ENCODE data around the gene ARSI.
"Not testable (repeated sequence)": the region's sequence is repeated elsewhere in the genome, so short reads cannot be mapped to it uniquely, and the experiment has no call there.

Gene ARSI

DNA sequence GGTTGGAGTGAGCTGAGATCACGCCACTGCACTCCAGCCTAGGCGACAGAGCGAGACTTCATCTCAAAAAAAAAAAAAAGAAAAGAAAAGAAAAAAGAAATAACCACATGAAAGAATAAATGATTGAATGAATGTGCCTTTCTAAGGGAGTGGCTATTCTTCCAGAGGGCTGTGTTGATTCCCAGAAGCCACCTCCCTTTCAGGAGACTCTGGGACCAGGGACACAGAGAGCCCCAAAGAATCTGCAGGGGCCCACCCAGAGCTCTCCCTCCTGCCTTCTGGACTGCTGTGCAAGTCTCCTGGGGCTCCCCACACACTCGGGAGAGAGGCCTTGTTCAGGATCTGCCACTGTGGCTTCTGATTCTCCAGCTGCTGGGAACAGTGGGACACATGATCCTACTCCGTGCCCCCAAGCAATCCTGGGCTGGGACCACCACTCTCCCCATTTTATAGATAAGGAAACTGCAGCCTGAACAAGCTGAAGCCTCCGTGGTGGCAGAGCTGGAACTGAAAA lies 36.8 kb downstream of the ARSI start:
- no peak for DNase-seq (ENCODE audit: low read depth in 3 of 3)

DNA sequence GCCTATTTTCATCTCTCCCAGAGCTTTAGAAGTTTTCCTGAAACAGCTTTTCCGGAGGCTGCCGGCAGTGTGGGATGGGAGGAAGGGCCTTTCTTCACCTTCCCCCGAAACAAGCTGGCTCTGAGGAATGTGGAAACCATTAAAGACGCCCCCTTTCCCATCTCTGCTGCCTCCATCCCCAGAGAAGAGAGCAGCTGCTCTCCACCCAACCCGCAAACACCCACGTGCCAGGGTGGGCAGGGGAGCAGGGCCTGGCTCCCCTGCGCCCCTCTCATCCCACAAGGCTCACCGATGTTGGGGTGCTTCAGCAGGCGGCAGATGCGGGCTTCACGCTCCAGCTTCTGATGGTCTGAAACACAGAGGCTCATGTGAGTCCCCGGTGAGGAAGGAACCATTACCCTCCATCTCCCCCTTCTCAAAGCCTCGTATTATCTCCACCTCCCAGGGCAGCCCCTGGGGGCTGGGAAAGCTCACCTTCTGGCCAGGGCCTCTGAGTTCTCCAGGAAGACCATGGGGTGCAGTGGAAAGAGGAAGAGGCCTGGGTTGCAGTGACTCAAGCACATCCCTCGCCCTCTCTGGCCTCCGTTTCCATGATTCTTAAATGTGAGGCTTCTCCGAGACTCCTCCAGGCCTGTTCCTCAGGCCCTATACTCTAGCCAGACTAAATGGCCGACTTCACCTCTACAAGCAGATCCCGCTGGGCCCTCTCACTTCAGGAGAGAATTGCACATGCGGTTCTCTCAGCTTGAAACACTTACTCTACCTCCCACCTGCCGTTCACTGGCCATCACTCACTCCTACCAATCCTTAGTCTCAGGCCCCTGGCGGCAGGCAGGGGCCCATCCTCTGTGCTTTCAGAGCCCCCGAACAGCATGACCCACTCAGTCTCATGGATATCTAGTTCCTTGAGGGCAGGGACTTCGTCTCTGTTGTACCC lies 37.8 kb downstream of the ARSI start:
- no peak for DNase-seq (ENCODE audit: low read depth in 3 of 3)

DNA sequence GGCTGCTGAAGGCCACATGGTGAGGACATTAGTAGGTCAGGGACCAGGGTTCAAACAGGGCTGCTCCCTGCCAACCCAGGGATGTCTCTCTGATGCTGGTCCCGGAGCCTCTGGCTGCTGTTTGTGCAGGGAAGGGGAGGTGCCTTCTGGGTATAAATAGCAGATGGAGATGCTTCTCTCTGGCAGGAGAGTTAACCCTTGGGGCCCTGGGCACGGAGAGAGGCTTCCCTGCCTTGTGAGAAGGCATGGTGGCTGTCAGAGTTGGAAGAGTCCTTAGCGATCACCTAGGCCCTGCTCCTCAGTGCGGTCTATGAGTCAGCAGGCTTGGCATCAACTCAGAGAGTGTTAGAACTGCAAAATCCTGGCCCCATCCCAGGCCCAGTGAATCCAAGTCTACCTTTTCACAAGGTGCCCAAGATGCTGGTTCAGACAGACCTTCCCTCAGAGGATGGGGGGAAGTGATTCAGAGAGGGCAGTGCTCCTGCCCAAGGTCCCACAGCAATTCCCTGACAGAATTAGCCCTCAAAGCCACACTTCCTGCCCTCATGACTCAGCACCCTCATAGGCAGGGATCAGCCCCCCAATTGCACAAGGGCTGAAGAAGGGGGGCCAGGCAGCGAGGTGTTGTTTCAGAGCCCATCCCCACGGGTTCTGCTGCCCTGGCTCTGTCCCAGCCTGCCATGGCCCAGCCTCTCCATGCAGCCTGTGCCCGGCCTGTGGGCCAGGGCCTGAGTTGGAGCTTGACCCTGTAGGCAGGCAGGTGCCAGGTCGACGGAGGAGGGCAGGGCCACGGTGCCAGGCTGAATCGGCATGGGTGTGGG lies 38.7 kb downstream of the ARSI start:
- DNase-seq (ENCODE audit: low read depth in 3 of 3): no peak

DNA sequence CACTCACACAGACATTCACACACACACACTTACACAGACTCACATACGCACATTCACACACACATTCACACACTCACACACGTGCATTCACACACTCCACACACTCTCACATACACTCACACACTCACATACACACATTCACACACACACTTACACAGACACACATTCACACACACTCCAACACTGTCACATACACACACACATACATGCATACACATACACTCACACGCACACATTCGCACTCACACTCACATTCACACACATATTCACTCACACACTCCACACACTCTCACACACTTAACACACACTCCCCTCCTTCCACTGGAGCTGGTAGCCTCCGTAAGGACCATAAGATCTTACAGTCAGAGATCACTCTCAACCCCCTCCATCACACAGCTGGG lies 39.3 kb downstream of the ARSI start:
- no peak for DNase-seq (ENCODE audit: low read depth in 3 of 3)

DNA sequence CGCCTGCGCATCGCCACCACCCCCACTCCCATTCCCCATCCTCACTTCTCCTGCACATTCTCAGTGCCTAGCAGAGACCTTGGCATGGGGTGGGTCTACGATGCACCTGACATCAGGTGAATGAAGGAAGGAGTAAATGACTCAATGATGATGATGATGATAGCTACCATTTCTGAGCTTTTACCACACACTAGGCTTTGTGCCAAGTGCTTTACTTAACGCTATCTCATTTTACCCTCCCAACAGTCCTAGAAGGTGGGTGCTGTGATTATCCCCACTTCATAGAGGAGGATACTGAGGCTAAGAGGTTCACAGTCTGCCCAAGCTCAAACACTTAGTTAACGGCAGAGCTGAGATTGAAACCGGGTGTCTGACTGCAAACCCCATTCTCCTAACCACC lies 40.2 kb downstream of the ARSI start:
- no peak for DNase-seq (ENCODE audit: low read depth in 3 of 3)

DNA sequence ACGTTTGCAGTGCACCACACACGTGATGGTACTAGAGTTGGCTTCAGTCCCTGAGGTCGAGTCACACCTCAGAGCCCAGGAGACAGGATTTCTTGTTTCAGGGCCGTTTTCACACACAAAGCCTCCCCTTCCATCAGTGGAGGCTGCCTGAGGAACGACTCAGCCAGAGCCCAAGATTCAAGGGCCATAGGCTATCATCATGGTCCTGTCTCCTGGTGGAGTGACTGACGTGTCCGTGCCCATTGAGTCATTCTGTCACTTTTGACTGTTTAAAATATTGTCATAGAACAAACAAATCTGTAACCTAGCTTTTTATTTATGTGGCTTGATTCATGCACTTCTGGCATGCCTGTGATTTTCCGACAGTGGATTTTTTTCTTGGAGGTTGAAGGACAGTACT lies 41.5 kb downstream of the ARSI start:
- no peak for DNase-seq (ENCODE audit: low read depth in 3 of 3)

DNA sequence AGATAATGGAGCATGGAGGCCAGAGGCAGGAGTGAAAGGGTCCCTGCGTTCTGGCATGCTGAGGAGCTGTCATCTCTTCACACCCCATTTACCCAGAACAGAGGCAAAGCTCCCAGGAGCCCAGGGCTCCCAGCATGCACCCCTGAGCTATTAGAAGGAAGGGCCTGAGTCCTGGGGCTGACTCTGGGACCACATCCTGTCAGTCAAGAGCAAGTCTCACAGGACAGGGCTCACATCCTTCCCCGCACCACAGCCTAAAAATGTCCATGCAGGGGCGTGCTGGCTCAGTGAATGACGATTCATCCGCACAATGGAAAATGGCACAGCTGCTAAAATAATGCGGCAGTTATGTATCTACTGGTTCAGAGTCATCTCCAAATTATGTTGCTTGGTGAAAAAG lies 44.6 kb downstream of the ARSI start:
- no peak for DNase-seq (ENCODE audit: low read depth in 3 of 3)

DNA sequence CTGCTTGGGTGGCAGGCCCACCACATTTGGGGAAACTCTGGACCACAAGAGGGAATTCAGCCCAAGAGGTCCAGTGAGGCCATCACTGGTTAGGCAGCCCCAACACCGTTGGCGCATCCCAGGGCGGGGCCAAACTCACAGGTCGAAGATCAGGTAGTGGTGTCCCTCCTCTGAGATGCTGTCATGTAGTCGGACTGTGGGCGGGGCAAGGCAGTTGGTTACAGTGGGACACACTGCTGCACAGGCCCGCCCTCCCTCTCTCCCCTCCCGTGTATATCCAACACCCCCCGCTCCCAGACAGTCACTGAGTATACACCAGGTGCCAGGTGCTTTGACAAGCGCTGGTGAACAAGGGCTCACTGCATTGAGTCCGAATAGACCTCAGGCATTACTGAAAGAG lies 45.3 kb downstream of the ARSI start:
- no peak for DNase-seq (ENCODE audit: low read depth in 3 of 3)

DNA sequence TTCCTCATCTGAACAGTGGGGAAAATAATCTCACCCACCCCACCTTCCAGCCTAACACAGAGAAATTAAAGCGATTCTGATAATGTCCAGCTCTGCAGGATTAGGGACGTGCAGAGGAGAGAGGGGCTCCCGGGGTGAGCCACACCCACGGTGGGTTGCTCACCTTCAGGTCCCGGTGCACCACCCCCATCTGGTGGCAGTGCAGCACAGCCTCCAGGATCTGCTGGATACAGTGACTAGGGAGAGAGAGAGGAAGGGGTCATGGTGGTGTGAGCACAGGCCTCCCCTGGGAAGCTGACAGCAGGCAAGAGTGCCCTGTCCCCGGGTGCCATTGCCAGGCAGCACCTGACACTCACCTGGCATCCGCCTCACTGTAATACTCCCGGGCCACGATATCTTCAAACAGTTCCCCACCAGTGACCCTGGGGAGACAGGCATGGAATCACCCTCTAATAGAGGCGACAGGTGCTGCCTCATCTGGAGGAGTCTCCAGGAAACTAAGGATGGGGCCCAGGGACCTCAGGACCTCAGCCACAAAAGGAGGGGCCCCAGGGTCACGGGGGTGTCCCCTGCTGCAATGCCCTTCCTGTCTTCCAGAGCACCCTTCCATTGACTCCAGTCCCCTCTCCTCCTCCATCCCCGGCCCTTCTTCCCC lies 46.2 kb downstream of the ARSI start:
- no peak for DNase-seq (ENCODE audit: low read depth in 3 of 3)

DNA sequence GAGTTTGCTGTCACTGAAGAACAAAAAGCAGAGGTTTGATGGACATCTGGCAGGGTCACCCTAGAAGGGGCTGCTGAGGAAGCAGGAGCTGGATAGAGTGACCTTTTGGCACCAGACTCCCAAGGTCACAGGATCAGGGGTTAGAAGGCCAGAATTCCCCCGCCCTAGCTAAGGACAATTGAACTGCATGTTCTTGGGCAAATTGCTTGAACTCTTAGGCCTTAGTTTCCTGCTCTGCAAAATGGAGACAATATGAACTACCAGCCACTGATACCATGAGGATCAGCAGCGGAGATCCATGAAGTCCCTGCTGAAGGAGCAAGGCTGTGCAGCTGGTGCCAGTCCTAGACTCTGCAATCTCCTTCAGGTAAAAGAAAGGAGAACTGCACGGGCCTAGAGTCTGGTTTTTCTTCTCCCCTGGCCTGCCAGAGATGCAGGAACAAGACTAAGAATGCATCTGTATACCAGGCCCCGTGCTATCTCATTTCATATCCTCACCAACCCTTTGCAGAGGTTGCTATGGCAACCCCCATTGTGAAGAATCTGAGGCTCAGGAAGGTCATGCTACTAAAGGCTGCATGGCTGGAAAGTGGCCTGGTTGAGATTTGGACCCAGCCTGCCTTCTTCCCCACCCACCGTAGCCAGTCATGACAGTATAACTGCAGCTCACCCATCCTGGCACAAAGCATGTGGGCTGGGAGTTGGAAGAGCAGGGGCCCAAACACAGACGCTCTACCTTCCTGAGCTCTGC lies 46.9 kb downstream of the ARSI start:
- no peak for DNase-seq (ENCODE audit: low read depth in 3 of 3)

DNA sequence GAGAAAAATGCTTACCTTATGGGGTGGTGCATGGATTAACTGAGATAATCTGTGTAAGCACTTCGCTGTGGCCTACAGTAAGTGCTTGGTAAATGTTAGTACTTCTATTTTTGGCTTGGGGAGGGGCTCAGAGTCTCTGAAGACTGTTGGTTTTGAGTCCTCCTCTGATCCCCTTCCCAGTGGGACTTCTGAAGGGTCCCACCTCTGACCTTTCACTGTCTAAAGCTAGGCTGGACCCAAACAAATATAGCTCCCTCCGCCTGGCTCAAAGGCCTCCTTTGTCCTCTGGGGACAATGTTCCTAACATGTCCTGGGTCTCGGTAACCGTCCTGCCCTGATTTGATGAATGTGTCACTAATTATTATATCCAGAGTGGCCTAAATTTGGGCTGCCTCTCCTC lies 47.9 kb downstream of the ARSI start:
- no peak for DNase-seq (ENCODE audit: low read depth in 3 of 3)

DNA sequence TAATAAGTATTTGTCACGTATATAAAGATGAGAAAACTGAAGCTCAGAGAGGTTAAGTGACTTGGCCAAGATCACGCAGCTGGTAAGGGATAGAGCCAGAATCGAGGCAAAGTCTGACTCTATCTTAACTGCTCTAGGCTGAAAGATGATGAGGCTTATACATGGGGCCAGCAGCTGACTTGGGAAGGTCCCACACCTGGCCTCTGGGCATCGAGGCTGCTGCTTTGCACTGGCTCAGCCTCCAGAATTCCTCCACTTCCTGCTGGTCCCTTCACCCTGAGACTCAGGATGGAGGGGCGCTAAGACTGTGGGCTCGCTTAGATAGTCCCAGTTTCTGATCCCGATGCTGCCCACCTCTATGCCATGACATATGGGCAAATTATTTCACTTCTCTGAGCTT lies 48.3 kb downstream of the ARSI start:
- no peak for DNase-seq (ENCODE audit: low read depth in 3 of 3)

DNA sequence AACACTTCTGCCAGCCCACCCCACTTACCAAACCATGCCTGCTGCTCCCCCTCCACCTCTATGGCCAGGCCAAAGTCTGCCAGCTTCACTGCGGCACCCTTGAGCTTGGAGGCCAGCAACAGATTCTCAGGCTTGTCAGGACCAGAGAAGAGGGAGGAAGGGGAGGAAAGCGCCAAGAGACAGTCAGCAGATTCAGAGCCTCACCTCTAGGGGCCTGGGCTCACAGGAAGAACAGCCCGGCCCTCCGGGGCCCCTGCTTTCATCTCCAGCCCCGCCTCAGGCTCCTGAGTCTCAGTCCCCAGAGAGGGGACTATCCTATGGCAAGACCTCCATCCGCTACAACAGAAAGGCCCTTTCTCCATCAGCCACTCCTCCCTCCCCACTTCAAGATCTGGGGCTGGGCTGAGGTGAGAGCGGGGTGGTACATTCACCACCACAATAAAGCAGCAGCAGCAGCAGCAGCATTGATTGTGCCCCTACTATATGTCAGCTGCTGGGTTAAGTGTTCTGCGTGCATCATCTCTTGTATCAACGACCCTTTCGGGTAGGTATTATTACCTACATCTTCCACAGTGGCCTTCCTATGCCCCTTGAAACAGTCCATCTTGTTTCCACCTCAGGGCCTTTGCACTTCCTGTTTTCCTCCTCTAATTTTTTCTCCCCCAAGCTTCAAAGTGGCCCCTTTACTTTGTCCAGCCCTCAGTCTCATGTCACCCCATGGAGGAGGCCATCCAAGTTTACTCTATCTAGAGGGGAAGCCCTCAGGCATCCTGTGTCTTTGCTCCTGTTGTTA lies 49.1 kb downstream of the ARSI start:
- no peak for DNase-seq (ENCODE audit: low read depth in 3 of 3)

DNA sequence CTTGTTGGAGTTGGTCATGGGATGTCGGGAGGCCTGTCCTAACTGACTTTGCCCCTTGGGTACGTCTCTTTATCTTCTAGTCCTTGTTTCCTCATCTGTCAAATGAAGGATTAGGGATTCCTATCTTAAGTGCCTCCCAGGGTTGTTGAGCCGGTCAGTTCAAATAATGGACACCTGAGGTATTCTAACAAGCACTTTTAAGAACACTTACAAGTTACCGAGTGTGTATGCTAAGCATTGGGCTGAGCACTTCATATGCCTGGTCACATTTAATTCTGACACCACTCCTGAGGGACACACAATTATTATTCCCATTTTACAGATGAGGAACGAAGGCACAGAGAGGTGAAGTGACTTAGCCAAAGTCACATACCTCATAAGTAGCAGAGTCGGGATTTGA lies 50.2 kb downstream of the ARSI start:
- DNase-seq (ENCODE audit: low read depth in 3 of 3): no peak

DNA sequence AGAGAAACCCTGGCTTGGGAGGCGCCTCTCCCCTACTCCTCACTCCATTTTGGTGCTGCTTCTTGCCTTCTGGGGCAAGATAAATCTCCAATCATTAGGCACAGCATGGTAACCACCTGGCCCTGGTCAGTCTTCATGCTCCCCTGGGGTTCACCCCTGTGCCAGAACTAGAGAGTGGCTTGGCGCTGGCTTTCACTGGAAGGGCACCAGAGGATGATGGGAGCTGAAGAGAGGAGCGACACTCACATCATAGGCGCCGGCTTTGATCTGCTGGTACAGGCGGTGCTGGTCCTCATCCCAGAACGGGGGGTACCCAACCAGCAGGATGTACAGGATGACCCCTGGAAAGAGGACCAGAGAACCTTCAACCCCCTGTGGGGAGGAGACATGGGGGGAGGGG lies 51.2 kb downstream of the ARSI start:
- DNase-seq (ENCODE audit: low read depth in 3 of 3): no peak

DNA sequence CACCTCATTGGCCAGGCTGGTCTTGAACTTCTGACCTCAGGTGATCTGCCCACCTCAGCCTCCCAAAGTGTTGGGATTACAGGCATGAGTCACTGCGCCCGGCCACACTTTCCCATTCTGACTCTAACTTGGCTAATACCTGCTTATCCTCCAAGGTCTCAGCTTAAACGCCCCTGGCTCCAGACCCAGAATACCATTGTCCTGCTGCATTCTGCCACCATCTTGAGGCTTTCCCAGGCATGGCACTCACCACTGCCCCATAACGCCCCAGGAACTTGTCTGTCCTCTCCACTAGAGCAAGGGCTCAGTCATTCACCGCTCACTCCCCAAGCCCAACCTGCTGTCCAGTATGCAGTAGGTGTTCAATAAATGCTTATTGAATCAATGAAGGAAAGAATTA lies 53.0 kb downstream of the ARSI start:
- DNase-seq (ENCODE audit: low read depth in 3 of 3): no peak

DNA sequence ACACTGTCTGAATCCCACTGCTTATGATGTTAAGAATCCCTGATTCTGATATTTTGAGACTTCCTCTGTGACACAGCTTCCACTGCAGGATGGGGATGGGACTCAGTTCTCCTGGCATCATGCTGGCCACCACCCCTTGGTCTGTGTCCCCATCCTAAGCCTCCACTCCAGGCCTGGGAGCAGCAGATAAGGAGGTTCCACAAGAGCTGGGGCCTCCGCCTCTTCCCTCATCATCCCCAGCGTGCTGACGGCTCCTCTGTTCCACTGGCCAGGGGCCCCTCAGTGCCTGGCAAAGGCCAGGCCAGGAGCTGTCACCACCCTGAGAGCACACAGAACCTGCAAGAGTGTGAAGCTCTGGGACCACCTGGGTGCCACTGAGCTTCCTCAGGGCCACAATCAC lies 53.8 kb downstream of the ARSI start:
- no peak for DNase-seq (ENCODE audit: low read depth in 3 of 3)

DNA sequence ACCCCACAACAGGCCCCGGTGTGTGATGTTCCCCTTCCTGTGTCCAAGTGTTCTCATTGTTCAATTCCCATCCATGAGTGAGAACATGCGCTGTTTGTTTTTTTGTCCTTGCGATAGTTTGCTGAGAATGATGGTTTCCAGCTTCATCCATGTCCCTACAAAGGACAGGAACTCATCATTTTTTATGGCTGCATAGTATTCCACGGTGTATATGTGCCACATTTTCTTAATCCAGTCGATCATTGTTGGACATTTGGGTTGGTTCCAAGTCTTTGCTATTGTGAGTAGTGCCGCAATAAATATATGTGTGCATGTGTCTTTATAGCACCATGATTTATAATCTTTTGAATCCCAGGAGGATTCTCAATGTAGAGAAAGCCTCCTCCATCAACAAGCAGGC lies 54.2 kb downstream of the ARSI start:
- not testable (repeated sequence) for DNase-seq (ENCODE audit: low read depth in 3 of 3)

DNA sequence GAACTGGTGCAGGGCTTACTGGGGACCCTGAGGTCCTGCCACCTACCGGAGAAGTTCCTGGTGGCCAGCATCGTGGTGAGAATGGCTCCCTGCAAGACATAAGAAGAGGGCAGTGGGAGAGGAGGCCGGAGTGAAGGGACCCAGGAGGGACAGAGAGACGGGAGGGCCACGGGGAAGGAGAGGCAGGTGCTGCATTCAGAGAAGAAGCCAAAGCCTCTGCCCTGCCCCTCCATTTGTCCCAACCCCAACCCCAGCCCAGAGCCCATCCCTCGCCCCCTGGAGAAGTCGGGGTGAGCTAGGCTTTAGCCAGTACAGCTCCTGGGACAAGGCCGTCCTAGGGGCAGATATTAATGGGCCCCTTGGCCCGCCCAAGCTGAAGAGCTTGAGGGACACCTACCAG lies 55.0 kb downstream of the ARSI start:
- DNase-seq (ENCODE audit: low read depth in 3 of 3): no peak

DNA sequence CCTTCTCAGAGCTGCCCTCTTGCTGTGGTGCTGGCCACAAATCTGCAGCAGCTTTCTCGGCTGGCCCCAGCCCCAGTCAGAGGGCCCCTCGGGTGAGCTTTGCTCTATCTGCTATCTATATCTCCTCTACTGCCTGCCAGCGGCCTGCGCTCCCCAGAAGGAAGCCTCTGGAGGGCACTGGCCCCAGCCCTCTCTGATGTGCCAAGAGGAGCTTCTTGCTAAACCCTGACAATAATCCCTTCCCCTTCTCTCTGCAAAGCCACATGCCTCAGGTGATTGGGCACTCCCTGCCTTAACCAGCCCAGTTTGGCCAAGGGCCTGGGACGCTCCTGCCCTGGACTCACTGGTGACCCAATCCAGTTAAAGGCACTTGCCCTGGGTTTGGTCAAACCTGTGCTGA lies 55.9 kb downstream of the ARSI start:
- DNase-seq (ENCODE audit: low read depth in 3 of 3): no peak

DNA sequence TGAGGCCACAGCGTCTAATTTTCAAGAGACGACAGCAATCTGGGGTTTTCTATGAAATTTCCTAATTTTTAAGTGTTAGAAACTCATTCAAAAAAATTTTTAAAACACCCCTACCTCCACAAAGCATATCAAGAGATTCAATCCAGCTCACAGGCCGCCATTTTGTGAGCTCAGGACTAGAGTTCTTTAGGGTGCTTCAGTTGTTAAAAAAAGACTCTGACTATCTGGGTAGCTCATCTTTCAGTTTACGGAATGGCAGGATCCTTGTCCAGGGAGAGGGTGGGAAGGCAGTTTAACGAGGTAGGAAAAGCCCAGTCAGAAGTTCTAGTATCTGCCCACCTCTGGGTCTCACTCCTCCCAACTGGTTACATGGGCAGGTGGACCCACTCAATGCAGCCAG lies 56.3 kb downstream of the ARSI start:
- DNase-seq (ENCODE audit: low read depth in 3 of 3): no peak

Measured in stimulated activated CD4-positive, alpha-beta T cell treated with anti-CD3 and anti-CD28 coated beads, TNF-alpha, amount 100 ng/mL, for 48 hours (primary cell).